OCI-LY7 (cell line): ENCODE results near the gene TMEM256.

ENCODE experiments used
- CTCF ChIP-seq: fragments of 200-600 bp; sonication (generic); conservative IDR thresholded peaks from 2 replicates; pipeline ENCODE4 v1.5.1; 2014; ENCODE audit warnings: mild to moderate bottlenecking, antibody characterized with exemption, low read length, moderate library complexity, mixed read lengths
- EZH2phosphoT487 ChIP-seq: fragments of 200-600 bp; sonication (generic); IDR thresholded peaks from 2 replicates; pipeline ENCODE4 v1.6.1; 2018; ENCODE audit warnings: low read depth, borderline replicate concordance, mild to moderate bottlenecking, mixed run types, antibody characterized with exemption, low read length, moderate library complexity, mixed read lengths

DNA sequence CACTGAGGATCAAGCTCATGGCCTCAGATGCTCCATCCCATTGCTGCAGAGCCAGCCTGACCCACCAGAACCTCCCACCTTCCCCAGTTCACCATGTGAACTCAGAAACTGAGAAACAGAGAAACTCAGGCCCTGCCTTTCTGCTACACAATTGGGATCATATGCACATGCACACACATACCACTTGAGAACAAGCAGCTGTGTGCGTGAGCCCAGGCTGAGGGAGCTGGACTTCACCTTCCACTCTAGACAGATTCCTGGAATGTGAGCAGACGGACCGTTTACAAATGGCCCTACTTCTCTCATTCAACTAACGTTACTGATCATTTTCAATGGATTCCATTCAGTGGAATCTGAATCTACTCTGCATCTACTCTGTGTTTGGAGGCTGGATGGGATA lies 19.8 kb upstream of the TMEM256 start:
- no peak for TF ChIP-seq CTCF
- no peak for TF ChIP-seq EZH2phosphoT487
